PC-3 (cell line): ENCODE results near the gene GBA3.

Experiments
- EZH2phosphoT487 ChIP-seq: fragments of 300-600 bp; sonication (generic); IDR thresholded peaks from 2 replicates; pipeline ENCODE4 v1.6.1; 2018; ENCODE audit warnings: mild to moderate bottlenecking, antibody characterized with exemption, low read length, borderline replicate concordance
- TF ChIP-seq, protein P1 (sequence below): fragments of 300-600 bp; sonication (generic); conservative IDR thresholded peaks from 2 replicates; pipeline ENCODE4 v1.5.1; 2017; ENCODE audit warnings: antibody characterized with exemption, low read depth, mild to moderate bottlenecking, low read length

DNA sequence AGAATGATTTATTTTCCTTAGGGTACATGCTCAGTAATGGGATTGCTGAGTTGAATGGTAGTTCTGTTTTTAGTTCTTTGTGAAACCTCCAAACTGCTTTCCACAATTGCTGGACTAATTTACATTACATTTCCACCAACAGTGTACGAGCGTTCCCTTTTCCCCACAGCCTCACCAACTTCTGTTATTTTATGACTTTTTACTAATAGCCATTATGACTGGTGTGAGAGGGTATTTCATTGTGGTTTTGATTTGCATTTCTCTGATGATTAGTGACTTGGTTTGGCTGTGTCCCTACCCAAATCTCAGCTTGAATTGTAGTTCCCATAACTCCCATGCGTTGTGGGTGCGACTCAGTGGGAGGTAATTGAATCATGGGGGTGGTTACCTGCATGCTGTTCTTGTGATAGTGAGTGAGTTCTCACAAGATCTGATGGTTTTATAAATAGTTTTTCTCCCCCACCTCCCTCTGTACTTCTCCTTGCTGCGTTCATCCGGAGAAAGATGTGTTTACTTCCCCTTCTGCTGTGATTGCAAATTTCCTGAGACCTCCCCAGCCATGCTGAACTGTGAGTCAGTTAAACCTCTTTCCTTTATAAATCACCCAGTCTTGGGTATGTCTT, 95.1 kb downstream of the GBA3 start:
- TF ChIP-seq, protein P1, sequence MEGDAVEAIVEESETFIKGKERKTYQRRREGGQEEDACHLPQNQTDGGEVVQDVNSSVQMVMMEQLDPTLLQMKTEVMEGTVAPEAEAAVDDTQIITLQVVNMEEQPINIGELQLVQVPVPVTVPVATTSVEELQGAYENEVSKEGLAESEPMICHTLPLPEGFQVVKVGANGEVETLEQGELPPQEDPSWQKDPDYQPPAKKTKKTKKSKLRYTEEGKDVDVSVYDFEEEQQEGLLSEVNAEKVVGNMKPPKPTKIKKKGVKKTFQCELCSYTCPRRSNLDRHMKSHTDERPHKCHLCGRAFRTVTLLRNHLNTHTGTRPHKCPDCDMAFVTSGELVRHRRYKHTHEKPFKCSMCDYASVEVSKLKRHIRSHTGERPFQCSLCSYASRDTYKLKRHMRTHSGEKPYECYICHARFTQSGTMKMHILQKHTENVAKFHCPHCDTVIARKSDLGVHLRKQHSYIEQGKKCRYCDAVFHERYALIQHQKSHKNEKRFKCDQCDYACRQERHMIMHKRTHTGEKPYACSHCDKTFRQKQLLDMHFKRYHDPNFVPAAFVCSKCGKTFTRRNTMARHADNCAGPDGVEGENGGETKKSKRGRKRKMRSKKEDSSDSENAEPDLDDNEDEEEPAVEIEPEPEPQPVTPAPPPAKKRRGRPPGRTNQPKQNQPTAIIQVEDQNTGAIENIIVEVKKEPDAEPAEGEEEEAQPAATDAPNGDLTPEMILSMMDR = no peak
- TF ChIP-seq EZH2phosphoT487 = no peak
